HepG2 (cell line): ENCODE results near the gene RHOBTB1.

Source experiments
- CAMTA2 ChIP-seq: sonication (generic); formaldehyde crosslinking; IDR thresholded peaks from 2 replicates; pipeline ENCODE4 v1.4.0; 2020; ENCODE audit warnings: mild to moderate bottlenecking, missing genetic modification reagents, borderline replicate concordance
- FOXA3 ChIP-seq: IDR thresholded peaks from 2 replicates; pipeline ENCODE4 v1.6.1; 2016; ENCODE audit warnings: missing genetic modification reagents, missing compliant biosample characterization
- HMGA1 ChIP-seq: sonication (generic); formaldehyde crosslinking; conservative IDR thresholded peaks from 2 replicates; pipeline ENCODE4 v1.4.0; 2020; ENCODE audit warnings: missing genetic modification reagents
- POLR2AphosphoS5 ChIP-seq: IDR thresholded peaks from 2 replicates; pipeline ENCODE4 v1.6.1; 2012; ENCODE audit warnings: low read depth, low read length
- PPARG ChIP-seq: conservative IDR thresholded peaks from 2 replicates; pipeline ENCODE4 v1.6.1; 2016; ENCODE audit warnings: missing biosample characterization, missing genetic modification reagents
- TCF7 ChIP-seq: sonication (generic); IDR thresholded peaks from 2 replicates; pipeline ENCODE4 v1.6.1; 2016; ENCODE audit warnings: antibody characterized with exemption, low read depth
- TEAD3 ChIP-seq: optimal IDR thresholded peaks from 2 replicates; pipeline ENCODE3; 2016; ENCODE audit warnings: borderline replicate concordance
- YY1 ChIP-seq: IDR thresholded peaks from 2 replicates; pipeline ENCODE4 v1.6.1; 2011; ENCODE audit warnings: low read length, low read depth, moderate library complexity, mild to moderate bottlenecking; ENCODE audit not compliant: insufficient read depth, insufficient replicate concordance
- ZNF558 ChIP-seq: sonication (generic); formaldehyde crosslinking; IDR thresholded peaks from 2 replicates; pipeline ENCODE4 v1.9.0; 2022; ENCODE audit warnings: mild to moderate bottlenecking, missing genetic modification reagents, borderline replicate concordance
- TF ChIP-seq, protein P1 (sequence below): sonication (generic); formaldehyde crosslinking; IDR thresholded peaks from 2 replicates; pipeline ENCODE4 v1.5.1; 2020; ENCODE audit warnings: missing genetic modification reagents, mild to moderate bottlenecking, borderline replicate concordance
- TF ChIP-seq, protein P2 (sequence below): sonication (generic); formaldehyde crosslinking; IDR thresholded peaks from 2 replicates; pipeline ENCODE4 v1.5.0; 2020; ENCODE audit warnings: mild to moderate bottlenecking, missing genetic modification reagents, moderate library complexity
- TF ChIP-seq, protein P3 (sequence below): sonication (generic); formaldehyde crosslinking; IDR thresholded peaks from 2 replicates; pipeline ENCODE4 v1.5.1; 2020; ENCODE audit warnings: mild to moderate bottlenecking, missing genetic modification reagents, borderline replicate concordance
- TF ChIP-seq, protein P4 (sequence below): sonication (generic); formaldehyde crosslinking; IDR thresholded peaks from 2 replicates; pipeline ENCODE4 v1.9.0; 2021; ENCODE audit warnings: missing genetic modification reagents, borderline replicate concordance

DNA sequence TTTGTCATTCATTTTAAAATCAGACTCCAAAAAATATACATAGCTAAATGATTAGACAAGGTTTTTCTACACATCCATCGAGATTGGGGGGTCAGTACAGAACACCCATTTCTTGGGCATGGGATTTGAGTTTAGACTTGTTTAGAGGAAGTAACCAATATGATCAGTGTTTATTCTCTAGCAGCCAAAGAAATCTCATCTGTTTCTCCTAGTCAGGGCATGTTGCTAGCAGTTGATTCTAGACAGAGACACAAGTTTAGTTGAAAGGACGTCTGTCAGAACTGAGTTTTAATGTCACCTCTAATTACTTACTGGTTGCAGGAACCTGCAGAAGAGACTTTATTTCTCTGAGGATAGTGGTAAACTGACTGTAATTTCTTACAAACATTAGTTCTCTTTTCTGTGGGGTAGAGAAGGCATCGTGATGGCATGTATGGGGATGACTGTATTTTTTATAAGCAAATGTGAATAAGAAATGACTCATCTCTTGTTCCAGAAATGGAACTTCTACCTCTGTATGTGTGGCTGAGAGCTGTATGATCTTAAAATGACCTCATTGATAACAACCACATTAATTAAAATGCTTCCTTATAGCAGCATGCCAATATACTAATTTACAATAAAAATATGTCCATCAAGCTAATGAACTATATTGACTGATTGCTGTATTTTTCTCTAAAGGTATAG lies 30.6 kb upstream of the RHOBTB1 start:
- TF ChIP-seq PPARG (CRISPR knock-in tag) (no peak), YY1 (no peak), HMGA1 (CRISPR knock-in tag) (no peak), TCF7 (no peak), POLR2AphosphoS5 (no peak), TEAD3 (CRISPR knock-in tag) (no peak), FOXA3 (no peak), ZNF558 (CRISPR knock-in tag) (no peak), CAMTA2 (CRISPR knock-in tag) (no peak)
- TF ChIP-seq, protein P1, sequence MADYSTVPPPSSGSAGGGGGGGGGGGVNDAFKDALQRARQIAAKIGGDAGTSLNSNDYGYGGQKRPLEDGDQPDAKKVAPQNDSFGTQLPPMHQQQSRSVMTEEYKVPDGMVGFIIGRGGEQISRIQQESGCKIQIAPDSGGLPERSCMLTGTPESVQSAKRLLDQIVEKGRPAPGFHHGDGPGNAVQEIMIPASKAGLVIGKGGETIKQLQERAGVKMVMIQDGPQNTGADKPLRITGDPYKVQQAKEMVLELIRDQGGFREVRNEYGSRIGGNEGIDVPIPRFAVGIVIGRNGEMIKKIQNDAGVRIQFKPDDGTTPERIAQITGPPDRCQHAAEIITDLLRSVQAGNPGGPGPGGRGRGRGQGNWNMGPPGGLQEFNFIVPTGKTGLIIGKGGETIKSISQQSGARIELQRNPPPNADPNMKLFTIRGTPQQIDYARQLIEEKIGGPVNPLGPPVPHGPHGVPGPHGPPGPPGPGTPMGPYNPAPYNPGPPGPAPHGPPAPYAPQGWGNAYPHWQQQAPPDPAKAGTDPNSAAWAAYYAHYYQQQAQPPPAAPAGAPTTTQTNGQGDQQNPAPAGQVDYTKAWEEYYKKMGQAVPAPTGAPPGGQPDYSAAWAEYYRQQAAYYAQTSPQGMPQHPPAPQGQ: no peak
- TF ChIP-seq, protein P2, sequence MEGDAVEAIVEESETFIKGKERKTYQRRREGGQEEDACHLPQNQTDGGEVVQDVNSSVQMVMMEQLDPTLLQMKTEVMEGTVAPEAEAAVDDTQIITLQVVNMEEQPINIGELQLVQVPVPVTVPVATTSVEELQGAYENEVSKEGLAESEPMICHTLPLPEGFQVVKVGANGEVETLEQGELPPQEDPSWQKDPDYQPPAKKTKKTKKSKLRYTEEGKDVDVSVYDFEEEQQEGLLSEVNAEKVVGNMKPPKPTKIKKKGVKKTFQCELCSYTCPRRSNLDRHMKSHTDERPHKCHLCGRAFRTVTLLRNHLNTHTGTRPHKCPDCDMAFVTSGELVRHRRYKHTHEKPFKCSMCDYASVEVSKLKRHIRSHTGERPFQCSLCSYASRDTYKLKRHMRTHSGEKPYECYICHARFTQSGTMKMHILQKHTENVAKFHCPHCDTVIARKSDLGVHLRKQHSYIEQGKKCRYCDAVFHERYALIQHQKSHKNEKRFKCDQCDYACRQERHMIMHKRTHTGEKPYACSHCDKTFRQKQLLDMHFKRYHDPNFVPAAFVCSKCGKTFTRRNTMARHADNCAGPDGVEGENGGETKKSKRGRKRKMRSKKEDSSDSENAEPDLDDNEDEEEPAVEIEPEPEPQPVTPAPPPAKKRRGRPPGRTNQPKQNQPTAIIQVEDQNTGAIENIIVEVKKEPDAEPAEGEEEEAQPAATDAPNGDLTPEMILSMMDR: no peak
- TF ChIP-seq, protein P3, sequence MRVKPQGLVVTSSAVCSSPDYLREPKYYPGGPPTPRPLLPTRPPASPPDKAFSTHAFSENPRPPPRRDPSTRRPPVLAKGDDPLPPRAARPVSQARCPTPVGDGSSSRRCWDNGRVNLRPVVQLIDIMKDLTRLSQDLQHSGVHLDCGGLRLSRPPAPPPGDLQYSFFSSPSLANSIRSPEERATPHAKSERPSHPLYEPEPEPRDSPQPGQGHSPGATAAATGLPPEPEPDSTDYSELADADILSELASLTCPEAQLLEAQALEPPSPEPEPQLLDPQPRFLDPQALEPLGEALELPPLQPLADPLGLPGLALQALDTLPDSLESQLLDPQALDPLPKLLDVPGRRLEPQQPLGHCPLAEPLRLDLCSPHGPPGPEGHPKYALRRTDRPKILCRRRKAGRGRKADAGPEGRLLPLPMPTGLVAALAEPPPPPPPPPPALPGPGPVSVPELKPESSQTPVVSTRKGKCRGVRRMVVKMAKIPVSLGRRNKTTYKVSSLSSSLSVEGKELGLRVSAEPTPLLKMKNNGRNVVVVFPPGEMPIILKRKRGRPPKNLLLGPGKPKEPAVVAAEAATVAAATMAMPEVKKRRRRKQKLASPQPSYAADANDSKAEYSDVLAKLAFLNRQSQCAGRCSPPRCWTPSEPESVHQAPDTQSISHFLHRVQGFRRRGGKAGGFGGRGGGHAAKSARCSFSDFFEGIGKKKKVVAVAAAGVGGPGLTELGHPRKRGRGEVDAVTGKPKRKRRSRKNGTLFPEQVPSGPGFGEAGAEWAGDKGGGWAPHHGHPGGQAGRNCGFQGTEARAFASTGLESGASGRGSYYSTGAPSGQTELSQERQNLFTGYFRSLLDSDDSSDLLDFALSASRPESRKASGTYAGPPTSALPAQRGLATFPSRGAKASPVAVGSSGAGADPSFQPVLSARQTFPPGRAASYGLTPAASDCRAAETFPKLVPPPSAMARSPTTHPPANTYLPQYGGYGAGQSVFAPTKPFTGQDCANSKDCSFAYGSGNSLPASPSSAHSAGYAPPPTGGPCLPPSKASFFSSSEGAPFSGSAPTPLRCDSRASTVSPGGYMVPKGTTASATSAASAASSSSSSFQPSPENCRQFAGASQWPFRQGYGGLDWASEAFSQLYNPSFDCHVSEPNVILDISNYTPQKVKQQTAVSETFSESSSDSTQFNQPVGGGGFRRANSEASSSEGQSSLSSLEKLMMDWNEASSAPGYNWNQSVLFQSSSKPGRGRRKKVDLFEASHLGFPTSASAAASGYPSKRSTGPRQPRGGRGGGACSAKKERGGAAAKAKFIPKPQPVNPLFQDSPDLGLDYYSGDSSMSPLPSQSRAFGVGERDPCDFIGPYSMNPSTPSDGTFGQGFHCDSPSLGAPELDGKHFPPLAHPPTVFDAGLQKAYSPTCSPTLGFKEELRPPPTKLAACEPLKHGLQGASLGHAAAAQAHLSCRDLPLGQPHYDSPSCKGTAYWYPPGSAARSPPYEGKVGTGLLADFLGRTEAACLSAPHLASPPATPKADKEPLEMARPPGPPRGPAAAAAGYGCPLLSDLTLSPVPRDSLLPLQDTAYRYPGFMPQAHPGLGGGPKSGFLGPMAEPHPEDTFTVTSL (CRISPR knock-in tag): no peak
- TF ChIP-seq, protein P4, sequence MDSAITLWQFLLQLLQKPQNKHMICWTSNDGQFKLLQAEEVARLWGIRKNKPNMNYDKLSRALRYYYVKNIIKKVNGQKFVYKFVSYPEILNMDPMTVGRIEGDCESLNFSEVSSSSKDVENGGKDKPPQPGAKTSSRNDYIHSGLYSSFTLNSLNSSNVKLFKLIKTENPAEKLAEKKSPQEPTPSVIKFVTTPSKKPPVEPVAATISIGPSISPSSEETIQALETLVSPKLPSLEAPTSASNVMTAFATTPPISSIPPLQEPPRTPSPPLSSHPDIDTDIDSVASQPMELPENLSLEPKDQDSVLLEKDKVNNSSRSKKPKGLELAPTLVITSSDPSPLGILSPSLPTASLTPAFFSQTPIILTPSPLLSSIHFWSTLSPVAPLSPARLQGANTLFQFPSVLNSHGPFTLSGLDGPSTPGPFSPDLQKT: no peak
